NCI-H510A (cell line): Measurements from ENCODE around the gene C16orf78.

Source experiments
- DNase-seq: peaks from one replicate; lab custom pipeline; 2025; lab: John Stamatoyannopoulos, UW

C16orf78 gene

GRCh38 chr16:49373504-49373903 is at the start of gene C16orf78:
Gene C16orf78, plus strand, starts transcription at chr16:49373804. Its CDS starts 136 bp downstream, at chr16:49373940.
- no peak for DNase-seq

- DNase-seq, result no peak
These were observed 48.9 kb upstream of the C16orf78 start for GRCh38 chr16:49324703-49325102.

GRCh38 chr16:49327466-49327865 is 46.1 kb upstream of the C16orf78 start:
- DNase-seq, result no peak

- no peak for DNase-seq
These were observed 45.3 kb upstream of the C16orf78 start for GRCh38 chr16:49328325-49328724.

- no peak for DNase-seq
These were observed 42.9 kb upstream of the C16orf78 start for GRCh38 chr16:49330562-49331201.

GRCh38 chr16:49332589-49333258 is 40.9 kb upstream of the C16orf78 start:
- no peak for DNase-seq

- DNase-seq, result no peak
These were observed 40.4 kb upstream of the C16orf78 start for GRCh38 chr16:49333259-49333597.

- no peak for DNase-seq
These were observed 37.8 kb upstream of the C16orf78 start for GRCh38 chr16:49335828-49336227.

- DNase-seq, result no peak
These were observed 37.0 kb upstream of the C16orf78 start for GRCh38 chr16:49336581-49336980.

GRCh38 chr16:49337814-49338350 is 35.7 kb upstream of the C16orf78 start:
- DNase-seq, result no peak

- DNase-seq, result no peak
These were observed 34.9 kb upstream of the C16orf78 start for GRCh38 chr16:49338611-49339265.

- DNase-seq, result no peak
These were observed 33.1 kb upstream of the C16orf78 start for GRCh38 chr16:49340466-49340865.

GRCh38 chr16:49341706-49342105 is 31.9 kb upstream of the C16orf78 start:
- DNase-seq, result no peak

GRCh38 chr16:49342336-49343265 is 31.0 kb upstream of the C16orf78 start:
- DNase-seq, result no peak

GRCh38 chr16:49343291-49343690 is 30.3 kb upstream of the C16orf78 start:
- DNase-seq, result no peak

- DNase-seq, result no peak
These were observed 29.2 kb upstream of the C16orf78 start for GRCh38 chr16:49344401-49344800.

GRCh38 chr16:49345829-49346228 is 27.8 kb upstream of the C16orf78 start:
- DNase-seq, result no peak

- no peak for DNase-seq
These were observed 27.1 kb upstream of the C16orf78 start for GRCh38 chr16:49346459-49346858.

GRCh38 chr16:49347476-49347875 is 26.1 kb upstream of the C16orf78 start:
- DNase-seq, result no peak

- DNase-seq, result no peak
These were observed 25.0 kb upstream of the C16orf78 start for GRCh38 chr16:49348408-49349176.
